ENCODE results near the gene ABI1.

The ABI1 gene

DNA sequence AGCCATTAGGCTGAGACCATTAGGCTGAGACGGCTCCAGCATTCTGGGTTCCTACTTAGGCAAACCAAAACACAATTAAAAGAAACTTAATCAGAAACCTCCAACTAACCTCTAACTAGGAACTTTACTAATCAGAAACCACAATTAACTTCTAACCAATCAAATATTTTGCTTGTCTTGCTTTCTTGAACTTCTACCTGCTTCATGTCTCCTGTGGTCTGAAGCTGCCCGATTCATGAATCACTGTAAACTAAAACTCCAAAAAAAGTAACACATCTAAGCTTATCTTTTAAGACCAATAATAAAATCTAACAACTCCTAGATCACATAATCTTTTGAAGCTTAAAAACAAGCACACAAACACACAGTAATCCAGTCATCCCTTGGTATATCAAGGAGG, 87.1 kb downstream of the ABI1 start:
- no peak overlapping the region for H3K4me3 ChIP-seq (replicated peaks; ENCODE audit: low read depth, low read length)
- TF ChIP-seq, protein P1, sequence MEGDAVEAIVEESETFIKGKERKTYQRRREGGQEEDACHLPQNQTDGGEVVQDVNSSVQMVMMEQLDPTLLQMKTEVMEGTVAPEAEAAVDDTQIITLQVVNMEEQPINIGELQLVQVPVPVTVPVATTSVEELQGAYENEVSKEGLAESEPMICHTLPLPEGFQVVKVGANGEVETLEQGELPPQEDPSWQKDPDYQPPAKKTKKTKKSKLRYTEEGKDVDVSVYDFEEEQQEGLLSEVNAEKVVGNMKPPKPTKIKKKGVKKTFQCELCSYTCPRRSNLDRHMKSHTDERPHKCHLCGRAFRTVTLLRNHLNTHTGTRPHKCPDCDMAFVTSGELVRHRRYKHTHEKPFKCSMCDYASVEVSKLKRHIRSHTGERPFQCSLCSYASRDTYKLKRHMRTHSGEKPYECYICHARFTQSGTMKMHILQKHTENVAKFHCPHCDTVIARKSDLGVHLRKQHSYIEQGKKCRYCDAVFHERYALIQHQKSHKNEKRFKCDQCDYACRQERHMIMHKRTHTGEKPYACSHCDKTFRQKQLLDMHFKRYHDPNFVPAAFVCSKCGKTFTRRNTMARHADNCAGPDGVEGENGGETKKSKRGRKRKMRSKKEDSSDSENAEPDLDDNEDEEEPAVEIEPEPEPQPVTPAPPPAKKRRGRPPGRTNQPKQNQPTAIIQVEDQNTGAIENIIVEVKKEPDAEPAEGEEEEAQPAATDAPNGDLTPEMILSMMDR (IDR thresholded peaks at IDR 0.05; ENCODE audit: low read depth, low read length, missing control alignments), result no peak
- no peak for DNase-seq (ENCODE audit: extremely low read depth, low read depth)

DNA sequence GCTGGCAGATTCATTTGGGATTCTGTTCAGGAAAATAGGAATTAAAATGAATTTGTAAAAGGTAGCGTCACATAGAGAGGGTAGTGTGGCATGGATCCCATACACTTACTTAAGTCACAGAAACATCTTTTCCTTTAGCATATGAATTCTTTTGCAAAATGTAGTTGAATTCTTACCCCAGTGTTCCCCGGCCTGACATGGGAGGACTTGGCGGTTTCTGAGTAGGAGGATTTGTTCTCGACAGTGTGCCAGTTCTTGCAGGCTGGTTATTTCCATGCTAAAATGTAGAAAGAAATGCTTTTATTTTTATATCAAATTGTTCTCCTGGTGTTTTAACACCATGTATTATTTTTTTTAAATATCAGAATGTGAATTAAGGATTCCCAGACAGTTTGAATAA, 90.7 kb downstream of the ABI1 start:
- no peak for DNase-seq (ENCODE audit: extremely low read depth, low read depth)
- TF ChIP-seq, protein P1 (IDR thresholded peaks at IDR 0.05; ENCODE audit: low read depth, low read length, missing control alignments), result no peak
- no peak overlapping the region for H3K4me3 ChIP-seq (replicated peaks; ENCODE audit: low read depth, low read length)

DNA sequence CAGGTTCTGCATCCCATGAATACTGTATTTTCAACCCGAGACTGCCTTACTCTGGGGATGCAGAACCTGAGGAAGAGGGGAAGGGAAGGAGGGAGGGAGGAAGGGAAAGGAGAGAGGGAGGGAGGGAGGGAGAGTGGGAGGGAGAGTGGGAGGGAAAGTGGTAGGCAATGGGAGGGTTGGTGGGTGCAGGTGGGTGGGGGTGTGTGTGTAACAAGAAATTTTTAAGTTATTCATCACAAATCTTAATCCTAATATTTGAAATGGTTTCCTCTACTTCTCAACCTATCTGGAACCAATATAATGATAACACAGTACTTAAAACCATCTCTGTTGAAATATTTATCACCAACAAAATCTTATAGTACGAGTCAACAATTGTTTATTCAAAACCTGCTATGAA, 95.2 kb downstream of the ABI1 start:
- DNase-seq (ENCODE audit: extremely low read depth, low read depth), result no peak
- TF ChIP-seq, protein P1 (IDR thresholded peaks at IDR 0.05; ENCODE audit: low read depth, low read length, missing control alignments), result no peak
- no peak overlapping the region for H3K4me3 ChIP-seq (replicated peaks; ENCODE audit: low read depth, low read length)

DNA sequence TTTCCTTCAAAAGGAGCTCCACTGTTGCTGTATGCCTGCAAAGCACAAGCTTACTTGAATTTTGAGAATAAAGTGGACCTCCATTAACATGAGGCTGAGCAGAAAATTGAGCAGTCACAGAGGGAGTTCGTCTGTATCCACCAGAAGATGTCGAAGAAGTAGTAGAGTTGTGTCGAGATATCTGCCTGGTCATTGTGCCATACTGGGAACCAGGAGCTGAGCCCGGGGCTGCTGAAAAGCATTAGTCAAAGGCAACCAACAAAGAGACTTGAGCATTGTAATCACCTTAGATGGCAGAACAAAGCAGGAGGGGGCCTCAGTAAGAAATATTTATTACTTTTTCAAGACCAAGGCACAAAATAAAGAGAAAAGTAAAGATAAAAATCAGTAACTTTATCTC, 101.8 kb downstream of the ABI1 start:
- no peak for DNase-seq (ENCODE audit: extremely low read depth, low read depth)
- no peak overlapping the region for H3K4me3 ChIP-seq (replicated peaks; ENCODE audit: low read depth, low read length)
- TF ChIP-seq, protein P1 (IDR thresholded peaks at IDR 0.05; ENCODE audit: low read depth, low read length, missing control alignments), result no peak

DNA sequence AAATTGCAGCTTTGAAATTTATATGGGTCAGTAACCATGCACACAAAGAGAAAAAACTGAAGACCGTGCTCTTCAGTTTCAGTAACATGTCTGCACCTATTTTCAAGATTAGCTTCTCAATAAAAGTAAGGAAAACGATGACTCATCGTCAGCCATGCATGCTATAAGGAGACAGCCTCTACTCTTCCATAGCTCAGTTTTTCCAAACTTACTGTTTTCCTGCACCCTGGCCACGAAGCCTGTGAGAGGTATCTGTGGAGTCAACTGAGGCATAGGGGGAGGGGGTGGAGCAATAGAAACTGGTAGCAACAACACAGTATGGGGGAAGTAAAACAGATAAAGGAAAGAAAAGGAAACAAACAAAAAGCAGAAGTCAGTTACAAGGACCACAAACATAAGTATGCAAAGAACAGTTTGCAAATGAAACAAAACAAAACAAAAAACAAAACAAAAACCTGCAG, 105.3 kb downstream of the ABI1 start:
- peak; percentile 11 for DNase-seq (ENCODE audit: extremely low read depth, low read depth)
- H3K4me3 ChIP-seq (replicated peaks; ENCODE audit: low read depth, low read length), result no peak overlapping the region
- TF ChIP-seq, protein P1 (IDR thresholded peaks at IDR 0.05; ENCODE audit: low read depth, low read length, missing control alignments), result no peak

DNA sequence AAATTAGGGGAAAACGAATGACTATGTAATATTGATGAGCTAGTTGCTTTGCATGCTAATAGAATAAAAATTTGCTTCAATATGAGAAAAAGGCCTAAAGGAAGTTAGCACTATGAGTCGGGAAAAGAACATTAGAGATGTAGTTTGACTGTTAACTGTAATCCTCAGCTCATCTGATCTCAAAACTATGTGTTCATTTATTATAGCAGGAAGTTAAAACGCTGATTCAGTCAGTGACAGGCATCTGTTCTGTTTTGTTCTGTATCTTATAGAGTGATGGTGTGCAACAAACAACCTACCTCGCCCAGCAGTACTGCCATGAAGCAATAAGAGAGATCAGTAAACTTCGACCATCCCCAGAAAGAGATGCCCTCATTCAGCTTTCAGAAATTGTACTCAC, 114.7 kb downstream of the ABI1 start:
- TF ChIP-seq, protein P1 (IDR thresholded peaks at IDR 0.05; ENCODE audit: low read depth, low read length, missing control alignments), result no peak
- H3K4me3 ChIP-seq (replicated peaks; ENCODE audit: low read depth, low read length), result no peak overlapping the region
- no peak for DNase-seq (ENCODE audit: extremely low read depth, low read depth)

DNA sequence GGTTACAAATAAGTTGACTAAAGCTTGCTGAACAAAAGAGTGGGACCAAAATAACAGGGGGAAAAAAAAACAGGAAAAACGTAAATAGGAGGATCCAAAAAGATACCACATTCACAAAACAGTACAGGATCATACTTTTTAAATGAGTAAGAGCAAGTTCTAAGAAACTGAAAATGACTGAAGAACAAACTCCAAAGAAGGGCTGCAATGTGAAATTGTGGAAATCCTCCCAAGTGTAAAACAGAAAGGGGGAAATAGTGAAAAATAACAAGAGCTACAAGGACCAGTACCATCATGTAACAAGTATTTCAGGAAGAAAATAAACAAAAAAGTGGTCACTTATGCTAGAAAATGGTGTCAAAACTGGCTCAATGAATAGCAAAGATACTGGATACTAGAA, 116.9 kb downstream of the ABI1 start:
- DNase-seq (ENCODE audit: extremely low read depth, low read depth), result no peak
- H3K4me3 ChIP-seq (replicated peaks; ENCODE audit: low read depth, low read length), result no peak overlapping the region

More for the DNA sequence above, 116.9 kb downstream of the ABI1 start:
- TF ChIP-seq, protein P1 (IDR thresholded peaks at IDR 0.05; ENCODE audit: low read depth, low read length, missing control alignments), result no peak
